ENCODE results near the gene RAD51. TPM values are rescaled to one million over a fixed set of nuclear protein-coding genes. Genes with fewer than 3 reads are reported as not detected.

RAD51 gene
- total and polyA plus RNA-seq, 9 donors: 3.6 to 13.3 (median 10.0) TPM

DNA sequence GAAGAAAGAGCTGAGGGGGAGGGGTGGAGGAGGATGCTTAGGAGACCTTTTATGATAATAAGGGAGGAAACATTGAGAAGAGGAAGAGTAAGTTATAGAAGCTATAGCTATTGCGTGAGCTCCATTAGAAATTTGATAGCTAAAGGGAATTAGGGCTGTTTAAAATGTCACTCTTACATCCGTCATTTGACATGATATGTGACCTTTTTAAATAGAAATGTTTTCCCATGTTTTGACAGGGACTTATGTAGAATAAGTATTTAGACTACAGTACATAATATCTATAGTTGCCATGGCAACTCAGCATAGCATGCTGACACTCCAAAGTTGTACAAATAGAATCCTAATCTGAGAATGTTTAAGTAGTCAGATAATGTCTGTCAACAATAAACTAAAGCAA, 19.2 kb downstream of the RAD51 start:
- H3K27ac ChIP-seq (ENCODE audit: low read length): no peak overlapping the region
- peaks cover 9% of the 10 kb centered on the region for H3K36me3 ChIP-seq (ENCODE audit: control insufficient read depth, insufficient read depth, low read length)
- DNase-seq: no peak
- no peak overlapping the region for H3K4me3 ChIP-seq (ENCODE audit: low read length)
- WGBS (ENCODE audit: insufficient coverage): no CpG with 5 or more reads among the region's 2 CpGs
- H3K27me3 ChIP-seq (ENCODE audit: control insufficient read depth, insufficient read depth, low read length): no peaks in the 10 kb centered on the region
- no peaks in the 10 kb centered on the region for H3K4me1 ChIP-seq (ENCODE audit: control insufficient read depth, insufficient read depth, low read length)
- no peaks in the 10 kb centered on the region for H3K9me3 ChIP-seq (replicated peaks; ENCODE audit: control insufficient read depth, low read depth, low read length)

DNA sequence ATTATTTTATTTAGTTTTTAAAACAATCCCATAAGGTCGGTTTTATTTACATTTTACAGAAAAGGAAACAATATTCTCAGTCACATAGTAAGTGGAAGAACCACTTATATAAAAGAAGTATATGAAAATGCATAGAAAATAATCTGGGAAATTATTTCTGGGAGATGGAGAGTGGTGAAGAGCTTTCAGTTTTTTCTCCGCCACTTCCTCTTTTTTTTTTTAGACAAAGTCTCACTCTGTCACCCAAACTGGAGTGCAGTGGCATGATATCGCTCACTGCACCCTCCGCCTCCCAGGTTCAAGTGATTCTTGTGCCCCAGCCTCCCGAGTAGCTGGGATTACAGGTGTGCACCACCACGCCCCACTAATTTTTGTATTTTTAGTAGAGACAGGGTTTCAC, 21.2 kb downstream of the RAD51 start:
- Histone ChIP-seq H3K4me1 (ENCODE audit: control insufficient read depth, insufficient read depth, low read length) (no peaks in the 10 kb centered on the region), H3K4me3 (ENCODE audit: low read length) (no peak overlapping the region), H3K36me3 (ENCODE audit: control insufficient read depth, insufficient read depth, low read length) (peaks cover 8% of the 10 kb centered on the region), H3K9me3 (replicated peaks; ENCODE audit: control insufficient read depth, low read depth, low read length) (no peaks in the 10 kb centered on the region), H3K27ac (ENCODE audit: low read length) (no peak overlapping the region), H3K27me3 (ENCODE audit: control insufficient read depth, insufficient read depth, low read length) (no peaks in the 10 kb centered on the region)
- 100% methylated on average over 3 of the region's 6 CpGs for WGBS (ENCODE audit: insufficient coverage)
- DNase-seq: no peak

DNA sequence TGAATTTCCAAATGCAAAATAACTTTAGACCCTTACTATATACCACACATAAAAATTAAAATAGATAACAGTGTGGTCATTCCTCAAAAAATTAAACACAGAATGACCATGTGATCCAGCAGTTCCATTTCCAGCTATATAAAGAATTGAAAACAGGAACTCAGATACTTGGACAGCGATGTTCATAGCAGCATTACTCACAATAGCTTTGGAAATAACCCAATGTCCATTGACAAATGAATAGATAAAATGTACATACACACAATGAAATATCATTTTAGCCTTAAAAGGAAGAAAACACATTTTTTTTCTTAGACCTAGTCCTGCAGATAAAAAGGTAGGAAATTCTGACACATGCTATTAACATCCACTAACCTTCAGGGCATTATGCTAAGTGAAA, 26.7 kb downstream of the RAD51 start:
- WGBS (ENCODE audit: insufficient coverage): no CpG with 5 or more reads among the region's 1 CpG
- Histone ChIP-seq H3K27ac (ENCODE audit: low read length) (no peak overlapping the region), H3K36me3 (ENCODE audit: control insufficient read depth, insufficient read depth, low read length) (peaks cover 6% of the 10 kb centered on the region), H3K4me1 (ENCODE audit: control insufficient read depth, insufficient read depth, low read length) (no peaks in the 10 kb centered on the region), H3K4me3 (ENCODE audit: low read length) (no peak overlapping the region), H3K9me3 (replicated peaks; ENCODE audit: control insufficient read depth, low read depth, low read length) (no peaks in the 10 kb centered on the region), H3K27me3 (ENCODE audit: control insufficient read depth, insufficient read depth, low read length) (no peaks in the 10 kb centered on the region)
- no peak for DNase-seq

DNA sequence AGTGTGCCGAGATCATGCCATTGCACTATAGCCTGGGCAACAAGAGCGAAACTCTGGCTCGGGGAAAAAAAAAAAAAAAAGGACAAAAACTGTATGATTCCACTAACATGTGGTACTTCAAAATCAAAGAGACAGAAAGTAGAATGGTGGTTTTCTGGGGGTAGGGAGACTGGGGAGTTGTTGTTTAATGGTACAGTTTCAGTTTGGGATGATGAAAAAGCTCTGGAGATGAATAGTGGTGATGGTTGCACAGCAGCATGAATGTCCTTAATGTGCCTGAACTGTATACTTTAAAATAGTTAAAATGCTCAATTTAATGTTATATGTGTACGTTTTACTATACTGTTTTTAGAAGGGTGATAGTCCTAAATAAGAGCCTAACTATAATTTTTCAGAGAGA, 27.4 kb downstream of the RAD51 start:
- no peak overlapping the region for H3K27ac ChIP-seq (ENCODE audit: low read length)
- peaks cover 6% of the 10 kb centered on the region for H3K36me3 ChIP-seq (ENCODE audit: control insufficient read depth, insufficient read depth, low read length)
- 100% methylated on average over 3 of the region's 4 CpGs for WGBS (ENCODE audit: insufficient coverage)
- no peaks in the 10 kb centered on the region for H3K4me1 ChIP-seq (ENCODE audit: control insufficient read depth, insufficient read depth, low read length)
- H3K9me3 ChIP-seq (replicated peaks; ENCODE audit: control insufficient read depth, low read depth, low read length): no peaks in the 10 kb centered on the region
- DNase-seq: no peak
- no peaks in the 10 kb centered on the region for H3K27me3 ChIP-seq (ENCODE audit: control insufficient read depth, insufficient read depth, low read length)
- H3K4me3 ChIP-seq (ENCODE audit: low read length): no peak overlapping the region

DNA sequence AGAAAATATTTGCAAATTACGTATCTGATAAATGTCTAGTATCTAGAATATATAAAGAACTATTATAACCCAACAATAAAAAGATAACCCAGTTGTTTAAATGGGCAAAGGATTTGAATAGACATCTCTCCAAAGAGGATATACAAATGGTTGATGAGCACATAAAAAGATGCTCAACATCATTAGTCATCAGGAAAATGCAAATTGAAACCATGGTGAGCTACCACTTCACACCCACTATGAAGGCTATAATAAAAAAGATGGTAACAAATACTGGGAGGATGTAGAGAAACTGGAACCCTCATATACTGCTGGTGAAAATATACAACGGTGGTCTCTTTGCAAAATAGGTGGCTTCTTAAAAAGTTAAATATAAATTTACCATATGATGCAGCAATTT, 28.0 kb downstream of the RAD51 start:
- H3K9me3 ChIP-seq (replicated peaks; ENCODE audit: control insufficient read depth, low read depth, low read length): no peaks in the 10 kb centered on the region
- DNase-seq: no peak
- peaks cover 6% of the 10 kb centered on the region for H3K36me3 ChIP-seq (ENCODE audit: control insufficient read depth, insufficient read depth, low read length)
- no peaks in the 10 kb centered on the region for H3K4me1 ChIP-seq (ENCODE audit: control insufficient read depth, insufficient read depth, low read length)
- no peaks in the 10 kb centered on the region for H3K27me3 ChIP-seq (ENCODE audit: control insufficient read depth, insufficient read depth, low read length)
- WGBS (ENCODE audit: insufficient coverage): no CpG with 5 or more reads among the region's 2 CpGs
- no peak overlapping the region for H3K27ac ChIP-seq (ENCODE audit: low read length)
- no peak overlapping the region for H3K4me3 ChIP-seq (ENCODE audit: low read length)

DNA sequence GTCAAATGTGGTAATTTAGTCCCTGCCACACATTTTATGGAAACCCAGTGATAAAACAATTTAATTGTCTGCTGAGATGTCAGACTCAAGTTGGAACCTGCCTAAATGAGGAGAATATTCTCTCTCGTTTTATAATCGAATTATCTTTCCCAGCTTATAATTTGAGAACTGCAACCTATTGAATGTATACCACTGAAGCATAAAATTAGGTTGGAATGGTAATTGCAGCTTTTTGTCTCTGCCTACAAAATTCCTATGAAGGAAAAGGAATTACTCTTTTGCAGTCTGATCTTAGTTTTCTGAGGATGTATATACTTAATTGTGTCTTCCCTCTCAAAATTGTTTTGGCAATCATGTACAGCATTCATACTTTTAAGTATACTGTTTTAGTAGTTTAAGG, 28.9 kb downstream of the RAD51 start:
- WGBS (ENCODE audit: insufficient coverage): no CpG with 5 or more reads among the region's 2 CpGs
- H3K4me3 ChIP-seq (ENCODE audit: low read length): no peak overlapping the region
- H3K9me3 ChIP-seq (replicated peaks; ENCODE audit: control insufficient read depth, low read depth, low read length): no peaks in the 10 kb centered on the region
- H3K36me3 ChIP-seq (ENCODE audit: control insufficient read depth, insufficient read depth, low read length): peaks cover 7% of the 10 kb centered on the region
- no peaks in the 10 kb centered on the region for H3K27me3 ChIP-seq (ENCODE audit: control insufficient read depth, insufficient read depth, low read length)
- H3K27ac ChIP-seq (ENCODE audit: low read length): no peak overlapping the region
- H3K4me1 ChIP-seq (ENCODE audit: control insufficient read depth, insufficient read depth, low read length): no peaks in the 10 kb centered on the region
- DNase-seq: no peak

DNA sequence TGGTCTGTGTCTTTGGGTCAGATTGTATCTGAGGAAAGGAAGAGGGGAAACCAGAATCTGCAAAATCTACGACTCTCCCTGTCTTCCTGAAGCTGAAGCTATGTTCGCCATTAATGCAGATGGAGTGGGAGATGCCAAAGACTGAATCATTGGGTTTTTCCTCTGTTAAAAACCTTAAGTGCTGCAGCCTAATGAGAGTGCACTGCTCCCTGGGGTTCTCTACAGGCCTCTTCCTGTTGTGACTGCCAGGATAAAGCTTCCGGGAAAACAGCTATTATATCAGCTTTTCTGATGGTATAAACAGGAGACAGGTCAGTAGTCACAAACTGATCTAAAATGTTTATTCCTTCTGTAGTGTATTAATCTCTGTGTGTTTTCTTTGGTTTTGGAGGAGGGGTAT, 36.1 kb downstream of the RAD51 start:
- Histone ChIP-seq H3K27ac (ENCODE audit: low read length) (peak overlapping the region; percentile 42), H3K36me3 (ENCODE audit: control insufficient read depth, insufficient read depth, low read length) (peaks cover 44% of the 10 kb centered on the region)

DNA sequence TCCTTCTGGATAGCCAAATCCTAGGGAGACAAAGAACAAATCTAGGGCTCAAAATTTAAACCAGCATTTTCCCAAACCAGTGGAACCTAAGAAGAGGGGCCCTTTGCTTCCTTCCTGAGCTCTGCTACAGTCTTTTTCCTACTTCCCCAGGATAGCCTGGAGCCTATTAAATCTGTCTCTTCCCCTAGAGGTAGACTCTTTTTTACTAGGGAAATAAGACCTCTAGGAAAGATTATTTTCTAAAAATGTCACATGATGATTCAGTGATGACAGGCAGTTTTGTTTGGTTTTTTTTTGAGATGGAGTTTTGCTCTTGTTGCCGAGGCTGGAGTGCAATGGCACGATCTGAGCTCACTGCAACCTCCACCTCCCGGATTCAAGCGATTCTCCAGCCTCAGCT, 41.6 kb downstream of the RAD51 start:
- H3K27ac ChIP-seq (ENCODE audit: low read length): no peak overlapping the region
- DNase-seq: no peak
- no peak overlapping the region for H3K4me3 ChIP-seq (ENCODE audit: low read length)
- 100% methylated on average over 1 of the region's 4 CpGs for WGBS (ENCODE audit: insufficient coverage)
- H3K27me3 ChIP-seq (ENCODE audit: control insufficient read depth, insufficient read depth, low read length): no peaks in the 10 kb centered on the region
- no peaks in the 10 kb centered on the region for H3K4me1 ChIP-seq (ENCODE audit: control insufficient read depth, insufficient read depth, low read length)
- no peaks in the 10 kb centered on the region for H3K9me3 ChIP-seq (replicated peaks; ENCODE audit: control insufficient read depth, low read depth, low read length)
- peaks cover 69% of the 10 kb centered on the region for H3K36me3 ChIP-seq (ENCODE audit: control insufficient read depth, insufficient read depth, low read length)

More for the DNA sequence above, 36.1 kb downstream of the RAD51 start:
- no CpG with 5 or more reads among the region's 3 CpGs for WGBS (ENCODE audit: insufficient coverage)
- no peaks in the 10 kb centered on the region for H3K9me3 ChIP-seq (replicated peaks; ENCODE audit: control insufficient read depth, low read depth, low read length)
- H3K4me3 ChIP-seq (ENCODE audit: low read length): no peak overlapping the region
- DNase-seq: peak; percentile 80
- no peaks in the 10 kb centered on the region for H3K4me1 ChIP-seq (ENCODE audit: control insufficient read depth, insufficient read depth, low read length)
- H3K27me3 ChIP-seq (ENCODE audit: control insufficient read depth, insufficient read depth, low read length): no peaks in the 10 kb centered on the region

DNA sequence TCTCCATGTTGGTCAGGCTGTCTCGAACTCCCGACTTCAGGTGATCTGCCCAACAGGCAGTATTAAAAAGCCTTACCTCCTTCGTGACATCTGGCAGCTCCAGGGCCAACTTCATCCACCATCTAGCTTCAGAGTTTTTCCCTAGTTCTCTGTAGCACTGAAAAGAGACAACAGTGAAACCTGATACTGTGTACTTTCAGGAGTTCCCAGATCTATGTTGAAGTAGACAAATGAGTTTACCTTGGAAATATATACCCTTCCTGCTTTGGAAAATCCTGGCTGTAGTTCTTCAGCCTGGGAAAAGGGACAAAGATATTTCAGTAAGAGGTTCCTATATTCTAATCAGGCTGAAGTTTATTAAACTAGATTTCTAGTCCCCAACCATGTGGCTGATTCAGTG, 42.1 kb downstream of the RAD51 start:
- H3K36me3 ChIP-seq (ENCODE audit: control insufficient read depth, insufficient read depth, low read length): peaks cover 67% of the 10 kb centered on the region
- no peak overlapping the region for H3K4me3 ChIP-seq (ENCODE audit: low read length)
- DNase-seq: no peak
- H3K27me3 ChIP-seq (ENCODE audit: control insufficient read depth, insufficient read depth, low read length): no peaks in the 10 kb centered on the region
- H3K9me3 ChIP-seq (replicated peaks; ENCODE audit: control insufficient read depth, low read depth, low read length): no peaks in the 10 kb centered on the region
- no peak overlapping the region for H3K27ac ChIP-seq (ENCODE audit: low read length)
- H3K4me1 ChIP-seq (ENCODE audit: control insufficient read depth, insufficient read depth, low read length): no peaks in the 10 kb centered on the region
- no CpG with 5 or more reads among the region's 3 CpGs for whole genome bisulfite sequencing (ENCODE audit: insufficient coverage)

DNA sequence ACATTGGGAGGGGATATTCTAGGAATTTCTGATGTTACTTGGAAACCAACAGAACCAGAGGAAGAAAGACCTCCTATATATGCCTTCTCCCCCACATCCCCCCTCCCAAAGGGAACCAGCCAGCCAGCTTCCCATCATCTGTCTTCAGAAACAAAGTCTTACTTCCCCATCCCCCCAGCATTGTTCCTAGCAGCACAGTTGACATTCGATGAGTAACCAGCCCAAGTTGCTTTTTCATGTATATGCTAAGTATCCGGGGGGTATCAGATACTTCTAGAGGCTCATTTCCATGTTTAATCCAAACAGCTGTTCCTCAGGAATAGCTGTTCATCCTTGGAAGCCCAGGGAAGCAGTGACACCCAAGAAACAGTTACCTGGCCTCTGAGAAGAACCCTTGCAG, 44.1 kb downstream of the RAD51 start:
- no peak overlapping the region for H3K27ac ChIP-seq (ENCODE audit: low read length)
- H3K4me3 ChIP-seq (ENCODE audit: low read length): no peak overlapping the region
- DNase-seq: no peak
- H3K9me3 ChIP-seq (replicated peaks; ENCODE audit: control insufficient read depth, low read depth, low read length): no peaks in the 10 kb centered on the region
- 67% methylated on average over 1 of the region's 2 CpGs for WGBS (ENCODE audit: insufficient coverage)
- no peaks in the 10 kb centered on the region for H3K4me1 ChIP-seq (ENCODE audit: control insufficient read depth, insufficient read depth, low read length)
- H3K27me3 ChIP-seq (ENCODE audit: control insufficient read depth, insufficient read depth, low read length): no peaks in the 10 kb centered on the region
- H3K36me3 ChIP-seq (ENCODE audit: control insufficient read depth, insufficient read depth, low read length): peaks cover 73% of the 10 kb centered on the region

DNA sequence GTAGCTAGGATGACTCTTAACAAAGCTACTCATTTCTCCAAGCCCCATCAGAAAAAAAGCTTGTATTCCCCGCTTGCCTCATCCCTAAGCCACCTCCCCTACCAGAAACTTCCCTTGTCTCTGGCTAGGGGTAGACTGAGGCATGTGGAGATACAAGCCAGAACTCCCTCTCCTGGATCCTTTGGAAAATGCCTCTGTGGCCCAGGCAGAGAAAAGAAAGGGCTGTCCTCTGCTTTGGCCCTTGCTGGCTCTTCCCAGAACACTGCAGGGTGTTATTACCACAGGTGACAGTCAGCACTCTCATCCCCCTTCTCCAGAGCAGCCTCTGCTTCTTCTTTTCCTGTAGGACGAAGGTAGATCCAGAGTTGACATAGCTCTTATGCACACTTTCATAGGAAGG, 44.9 kb downstream of the RAD51 start:
- H3K27ac ChIP-seq (ENCODE audit: low read length): no peak overlapping the region
- no peaks in the 10 kb centered on the region for H3K9me3 ChIP-seq (replicated peaks; ENCODE audit: control insufficient read depth, low read depth, low read length)
- WGBS (ENCODE audit: insufficient coverage): no CpG with 5 or more reads among the region's 2 CpGs
- peaks cover 74% of the 10 kb centered on the region for H3K36me3 ChIP-seq (ENCODE audit: control insufficient read depth, insufficient read depth, low read length)
- no peaks in the 10 kb centered on the region for H3K27me3 ChIP-seq (ENCODE audit: control insufficient read depth, insufficient read depth, low read length)
- no peak overlapping the region for H3K4me3 ChIP-seq (ENCODE audit: low read length)
- DNase-seq: no peak
- peaks cover 2% of the 10 kb centered on the region for H3K4me1 ChIP-seq (ENCODE audit: control insufficient read depth, insufficient read depth, low read length)

All from muscle of leg (tissue), 11 donors.